Activated naive CD4-positive, alpha-beta T cell (primary cell): ENCODE data around the gene CYP4A22.
"Not testable (repeated sequence)": the region's sequence is repeated elsewhere in the genome, so short reads cannot be mapped to it uniquely, and the experiment has no call there.

Source experiments
- DNase-seq, 4 experiments: peaks; one replicate each; lab custom pipeline; 2025; lab: John Stamatoyannopoulos, UW

The CYP4A22 gene

DNA sequence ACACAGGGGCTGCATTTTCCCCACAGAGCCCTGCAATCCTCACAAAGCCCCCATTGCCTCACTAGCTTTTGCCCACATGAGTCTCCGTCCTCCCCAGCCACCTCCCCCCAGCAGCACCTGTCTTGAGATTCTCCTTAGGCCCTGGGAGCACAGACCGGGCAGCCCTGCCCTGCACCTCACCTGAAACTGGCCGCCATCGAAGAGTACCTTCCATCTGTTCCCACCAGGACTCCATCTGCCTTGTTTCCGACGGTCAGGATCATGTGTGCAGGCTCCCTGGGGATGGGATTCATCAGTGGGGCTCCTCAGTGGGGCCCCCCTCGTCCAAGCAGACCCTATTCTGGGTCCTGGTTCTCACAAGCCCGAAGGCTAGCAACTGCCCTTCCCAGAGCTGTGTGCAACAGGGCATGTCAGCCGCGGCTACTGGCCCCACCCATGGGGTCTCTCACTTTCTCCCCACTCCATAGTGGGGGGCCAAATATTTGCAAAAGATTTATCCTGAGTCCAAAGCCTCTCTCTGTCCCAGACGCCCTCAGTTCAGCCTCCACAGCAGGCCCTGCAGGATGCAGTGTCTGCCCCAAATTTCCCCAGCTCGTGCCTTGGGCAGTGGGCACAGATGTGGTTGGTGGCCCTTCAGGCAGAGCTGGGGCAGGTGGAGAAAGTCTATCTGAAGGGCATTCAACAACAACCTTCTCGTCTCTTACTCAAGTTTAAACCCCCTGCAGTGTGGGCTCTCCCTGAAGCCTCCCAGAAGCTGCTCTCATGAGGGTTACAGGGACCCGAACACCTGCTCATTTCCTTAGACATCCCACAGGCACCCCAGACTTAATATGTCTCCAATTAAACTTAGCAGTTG is 47.8 kb downstream of the CYP4A22 start:
- no peak for DNase-seq

DNA sequence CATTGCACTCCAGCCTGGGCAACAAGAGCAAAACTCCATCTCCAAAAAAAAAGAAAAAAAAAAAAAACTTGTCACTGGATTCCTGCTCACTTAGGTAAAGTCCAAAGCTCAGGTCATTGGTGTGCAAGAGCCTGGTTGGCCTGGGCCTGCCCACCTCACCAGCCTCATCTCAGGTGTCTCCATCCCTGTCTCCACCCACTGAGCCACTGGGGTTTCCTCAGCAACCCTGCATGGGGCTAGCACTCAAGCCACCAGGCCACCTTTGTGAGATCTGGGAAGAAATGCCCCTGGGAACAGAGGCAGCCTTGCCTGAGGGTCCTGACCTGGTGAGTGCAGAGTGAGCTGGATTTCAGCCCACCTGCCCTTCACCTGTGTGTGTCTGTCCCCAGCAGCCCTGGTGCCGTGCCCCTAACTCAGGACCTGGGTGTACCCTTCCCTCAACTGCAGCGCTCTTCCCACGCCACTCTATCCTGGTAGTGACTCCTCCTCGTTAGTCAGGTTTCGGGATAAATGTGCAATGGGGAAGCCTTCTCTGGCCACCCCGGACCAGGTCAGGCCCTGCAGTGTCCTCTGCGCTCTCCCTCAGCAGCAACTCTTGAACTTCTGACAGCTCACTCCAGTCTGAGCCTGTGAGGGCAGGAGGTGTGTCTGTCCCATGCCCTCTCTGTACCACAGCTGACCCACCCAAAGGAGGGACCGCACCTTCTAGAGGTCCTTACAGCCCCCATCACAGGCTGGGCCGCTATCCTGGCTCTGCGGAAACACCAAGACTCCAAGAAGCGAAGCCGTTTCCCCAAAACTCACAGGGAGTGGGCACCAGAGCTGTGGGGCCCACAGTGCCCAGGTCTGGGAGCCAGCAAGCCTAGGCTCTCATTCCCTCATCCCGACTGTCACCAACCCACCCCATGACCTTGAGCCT is 49.3 kb downstream of the CYP4A22 start:
- DNase-seq, result no peak

DNA sequence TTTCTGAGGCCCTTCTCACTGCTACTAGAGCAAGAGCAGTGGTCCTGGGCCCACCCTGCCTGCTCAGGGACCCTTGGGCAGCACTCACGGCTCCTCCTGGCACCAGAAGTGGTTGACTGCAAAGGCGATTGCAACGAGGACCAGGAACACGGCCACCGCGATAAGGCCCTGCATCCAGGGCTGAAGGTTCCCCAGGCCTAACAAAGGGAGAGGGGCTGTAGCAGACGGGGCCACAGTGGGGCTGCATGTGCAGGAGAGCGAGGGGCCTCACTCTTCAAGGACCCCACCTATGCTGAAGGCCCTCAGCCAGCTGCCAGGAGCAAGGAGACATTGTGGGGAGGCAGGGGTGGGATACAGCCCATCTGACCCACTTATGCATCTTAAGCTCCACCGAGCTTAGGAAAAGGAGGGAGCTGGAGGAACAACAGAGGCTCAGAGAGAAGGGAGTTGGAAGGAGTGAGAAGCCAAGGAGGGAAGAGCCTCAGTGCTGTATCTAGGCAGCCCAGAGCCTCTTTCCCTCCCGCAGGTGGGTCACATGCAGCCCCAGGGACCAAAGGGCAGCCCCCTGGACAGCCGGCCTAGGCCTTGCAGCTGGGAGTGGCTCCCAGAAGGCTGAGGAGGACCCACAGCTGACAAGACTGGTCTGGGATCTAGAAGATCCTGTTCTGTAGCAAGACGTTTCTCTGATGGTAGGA is 50.1 kb downstream of the CYP4A22 start:
- DNase-seq, result no peak

DNA sequence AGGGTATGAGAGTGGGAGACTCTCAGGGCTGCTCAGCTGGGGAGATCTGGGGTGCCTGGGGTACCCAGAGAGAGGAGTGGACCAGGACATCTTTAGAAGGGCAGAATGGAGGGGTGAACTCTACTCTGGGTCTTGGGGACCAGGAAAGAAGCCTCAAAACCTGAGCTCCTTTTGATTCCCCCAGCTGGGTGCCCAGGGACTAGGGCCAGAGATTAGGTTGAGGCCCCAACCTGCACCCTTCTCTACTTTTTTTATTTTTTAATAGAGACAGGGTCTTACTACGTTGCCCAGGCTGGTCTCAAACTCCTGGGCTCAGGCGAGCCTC is 50.6 kb downstream of the CYP4A22 start:
- DNase-seq, result no peak

DNA sequence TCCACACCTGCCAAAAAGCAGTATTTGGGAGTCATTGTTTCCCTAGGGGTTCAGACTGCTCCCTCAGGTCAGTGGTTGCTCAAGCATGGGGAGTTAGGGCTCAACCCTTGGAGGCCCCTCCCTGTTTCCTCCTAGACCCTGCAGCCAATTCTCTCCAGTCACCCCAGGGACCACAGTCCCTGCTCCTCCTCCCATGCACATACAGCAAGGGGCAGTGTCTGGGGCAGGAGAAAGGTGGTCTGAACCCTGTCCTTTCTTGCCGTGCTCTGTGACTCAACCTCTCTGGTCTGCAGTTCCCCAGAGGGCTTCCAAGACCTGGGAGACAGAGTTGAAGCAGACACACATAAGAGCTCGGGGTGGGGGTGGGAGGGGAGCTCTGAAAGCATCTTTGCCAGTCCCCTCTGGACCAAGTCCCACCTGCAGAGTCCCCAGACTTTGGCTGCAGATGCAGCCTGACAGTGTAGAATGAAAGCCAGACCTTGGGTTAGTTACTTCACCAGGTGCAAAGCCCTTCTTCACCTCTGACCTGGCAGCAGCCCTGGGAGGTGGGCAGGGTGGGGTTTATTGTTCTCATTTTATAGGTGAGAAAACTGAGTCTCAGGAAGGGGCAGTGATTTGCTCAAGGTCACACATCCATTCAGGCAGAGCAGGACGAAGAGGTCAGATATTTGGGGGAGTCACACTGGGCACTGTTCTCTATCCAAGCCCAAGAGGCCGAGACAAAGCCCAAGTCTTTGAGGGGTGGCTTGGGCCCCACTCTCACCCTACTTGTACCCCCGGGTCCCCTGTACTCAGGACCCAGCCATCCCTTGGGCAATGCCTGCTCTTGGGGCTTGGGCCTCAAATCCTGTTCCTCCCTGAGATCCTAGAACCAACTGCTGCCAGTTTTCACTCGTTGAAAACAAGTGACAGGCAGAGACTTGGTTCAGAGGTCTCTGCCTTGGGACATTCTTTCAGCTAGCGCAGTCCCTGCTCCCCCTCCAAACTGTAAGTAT is 51.8 kb downstream of the CYP4A22 start:
- no peak for DNase-seq

DNA sequence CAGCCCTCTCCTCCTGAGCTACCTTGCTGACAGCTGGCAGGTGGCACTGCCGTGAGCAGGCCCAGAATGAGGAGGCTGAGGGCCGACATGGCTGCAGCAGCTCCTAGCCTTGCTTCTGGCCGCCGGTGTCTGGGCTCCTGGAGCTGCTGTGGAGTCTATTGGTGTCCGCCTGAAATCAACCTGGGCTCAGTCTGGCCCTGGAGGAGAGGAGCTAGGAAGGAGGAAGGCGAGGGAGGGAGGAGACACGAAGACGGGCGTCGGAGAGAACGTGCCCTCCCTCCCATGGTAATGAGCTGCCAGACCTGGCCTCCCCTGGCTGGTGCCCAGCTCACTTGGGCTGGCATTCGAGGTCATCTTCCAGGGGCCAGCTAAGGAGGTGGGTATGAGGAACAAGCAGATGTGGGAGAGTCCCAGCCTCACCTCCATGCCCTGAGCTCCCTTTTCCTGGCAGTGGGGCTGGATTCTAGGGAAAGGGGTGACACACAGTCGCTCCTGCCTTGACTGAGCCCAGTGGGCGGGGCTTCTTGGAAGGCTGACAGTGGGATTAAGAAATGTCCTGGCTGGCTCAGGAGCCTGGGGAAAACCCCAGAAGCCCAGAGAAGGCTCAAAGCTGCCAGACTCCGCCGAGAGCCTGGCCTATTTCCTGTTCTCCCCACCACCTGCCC is 52.7 kb downstream of the CYP4A22 start, which contains the start of gene PDZK1IP1:
Gene PDZK1IP1 (minus strand): TSS at position 193 of the 665 bp plus-strand sequence. CDS start 104 bp downstream, at position 89.
- no peak for DNase-seq

DNA sequence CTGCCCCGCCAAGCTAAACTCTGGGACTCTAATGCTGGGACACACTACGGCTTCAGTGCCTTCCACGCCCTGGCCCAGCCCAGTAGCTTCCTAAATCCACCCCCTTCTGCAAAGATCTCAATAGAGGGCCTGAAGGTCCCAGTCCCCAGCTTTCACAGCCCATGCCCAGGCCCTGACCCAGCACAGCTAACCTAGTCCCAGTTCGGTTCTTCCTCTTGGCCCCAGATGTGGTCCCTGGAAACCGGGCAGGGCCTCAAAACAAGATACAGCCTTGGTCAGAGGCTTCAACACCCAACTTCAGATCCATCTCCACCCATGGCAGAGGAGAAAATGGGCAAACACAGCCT is 53.2 kb downstream of the CYP4A22 start:
- DNase-seq, result no peak

DNA sequence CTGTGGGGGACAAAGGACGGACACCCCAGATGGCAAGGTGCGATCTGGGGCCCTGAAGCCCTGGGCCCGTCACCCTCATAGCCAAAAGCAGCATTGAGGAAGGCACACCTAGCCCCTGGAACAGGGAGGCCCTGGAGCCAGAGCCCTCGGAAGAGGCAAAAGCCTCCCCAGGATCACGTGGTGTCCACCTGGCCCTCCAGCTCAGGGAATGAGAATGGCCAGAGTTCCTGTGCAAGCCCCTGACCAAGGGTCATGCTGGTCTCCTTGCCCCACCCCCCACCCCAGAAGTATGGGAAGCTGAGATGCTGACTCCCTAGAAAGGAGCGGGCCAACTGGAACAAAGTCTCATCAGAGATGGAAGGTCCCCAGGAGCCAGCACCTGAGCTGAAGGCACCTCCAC is 53.6 kb downstream of the CYP4A22 start:
- DNase-seq, result no peak

DNA sequence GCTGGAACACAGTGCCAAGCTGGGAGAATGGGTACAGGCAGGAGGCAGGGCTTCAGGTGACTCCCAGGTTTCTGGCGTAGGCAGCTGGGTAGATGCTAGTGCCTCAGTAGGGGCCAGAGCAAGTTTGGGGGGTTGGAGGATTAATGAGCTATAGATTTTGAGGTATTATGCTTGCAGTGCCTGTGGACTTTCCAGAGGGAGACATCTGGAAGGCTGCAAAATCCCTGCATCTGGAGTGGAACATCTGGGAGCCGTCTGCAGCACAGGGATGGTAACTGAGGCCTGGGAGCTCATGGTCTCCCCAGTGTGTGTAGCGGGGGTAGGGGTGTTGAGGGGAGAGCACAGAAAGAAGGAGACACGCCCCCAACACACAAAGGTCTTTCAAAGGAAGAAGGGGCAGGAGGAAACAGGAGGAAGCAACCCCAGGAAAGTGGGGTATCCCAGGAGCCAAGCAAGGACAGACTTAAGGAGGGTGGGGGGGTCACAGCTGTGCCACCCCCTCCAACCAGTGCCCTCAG is 54.8 kb downstream of the CYP4A22 start:
- DNase-seq, result no peak

DNA sequence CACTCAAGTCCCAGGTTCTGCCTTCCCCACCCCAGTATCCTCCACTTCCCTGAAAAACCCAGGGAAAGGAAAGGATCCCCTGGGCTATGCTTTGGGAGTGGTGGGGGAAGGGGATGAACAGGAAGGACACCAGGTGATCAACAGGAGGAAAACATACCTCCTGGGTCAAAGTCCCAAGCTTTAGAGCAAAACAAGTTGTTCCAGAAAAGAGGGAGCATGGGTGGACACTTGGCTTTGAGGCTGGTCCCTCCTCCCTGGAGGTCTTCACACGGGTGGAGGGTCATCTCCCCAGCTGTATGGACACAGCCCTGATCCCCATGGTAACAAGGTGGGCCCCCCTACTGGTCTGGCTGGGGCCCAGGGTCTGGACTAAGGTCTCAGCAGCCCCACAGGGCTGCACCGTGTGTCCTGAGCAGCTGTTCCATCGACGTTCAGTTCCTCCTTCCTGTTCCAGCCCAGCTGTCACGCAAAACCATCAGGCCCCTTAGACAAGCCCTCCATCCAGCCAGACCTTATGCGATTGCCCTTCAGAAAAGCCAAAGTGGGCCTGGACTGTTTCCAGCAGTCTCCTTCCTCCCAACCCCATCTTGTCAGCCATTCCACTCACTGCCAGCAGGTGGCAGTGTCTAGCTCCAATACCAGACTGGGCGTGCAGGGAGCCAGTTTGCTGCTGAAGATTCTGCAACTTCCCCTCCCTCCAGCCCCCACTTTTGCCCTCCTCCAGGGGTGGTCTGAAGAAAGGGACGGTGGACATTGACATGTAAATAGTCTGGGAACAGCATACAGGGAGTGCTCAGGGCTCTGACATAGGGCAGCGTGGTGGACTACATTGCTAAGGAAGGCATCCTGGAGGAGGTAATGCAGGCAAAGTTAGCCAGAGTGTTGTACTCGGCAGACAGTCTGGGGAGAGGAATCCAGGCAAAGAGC is 55.5 kb downstream of the CYP4A22 start:
- DNase-seq, result peak; percentile 9 to 56 (median 40)

DNA sequence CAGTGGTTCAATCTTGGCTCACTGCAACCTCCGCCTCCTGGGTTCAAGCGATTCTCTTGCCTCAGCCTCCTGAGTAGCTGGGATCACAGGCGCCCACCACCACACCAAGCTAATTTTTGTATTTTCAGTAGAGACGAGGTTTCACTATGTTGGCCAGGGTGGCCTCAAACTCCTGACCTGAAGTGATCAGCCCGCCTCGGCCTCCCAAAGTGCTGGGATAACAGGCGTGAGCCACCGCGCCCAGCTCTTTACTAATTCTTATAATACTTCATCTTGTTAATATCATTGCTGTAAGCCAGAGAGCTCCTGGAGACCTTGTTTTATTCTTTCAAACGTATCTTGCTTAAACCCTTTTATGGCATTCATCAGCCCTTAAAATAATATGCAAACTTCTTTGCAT is 56.3 kb downstream of the CYP4A22 start:
- DNase-seq, result not testable (repeated sequence)

DNA sequence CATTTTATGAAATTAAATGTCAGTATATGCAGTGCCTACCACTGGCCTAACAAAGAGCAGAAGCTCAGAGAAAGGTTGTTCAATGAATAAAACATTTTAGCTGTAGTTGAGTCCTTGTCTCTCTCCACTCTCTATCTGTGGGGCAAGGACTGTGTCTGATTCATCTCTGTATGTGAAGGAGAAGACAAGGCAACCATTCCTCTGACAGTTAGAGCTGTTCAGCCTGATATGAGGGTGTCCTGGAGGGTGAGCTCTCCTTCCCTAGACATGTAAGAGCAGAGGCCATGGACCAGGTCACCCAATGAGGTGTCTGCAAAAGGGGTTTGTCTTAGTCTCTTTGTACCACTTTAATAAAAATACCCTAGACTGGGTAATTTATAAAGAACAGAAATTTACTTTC is 57.1 kb downstream of the CYP4A22 start:
- DNase-seq, result no peak

DNA sequence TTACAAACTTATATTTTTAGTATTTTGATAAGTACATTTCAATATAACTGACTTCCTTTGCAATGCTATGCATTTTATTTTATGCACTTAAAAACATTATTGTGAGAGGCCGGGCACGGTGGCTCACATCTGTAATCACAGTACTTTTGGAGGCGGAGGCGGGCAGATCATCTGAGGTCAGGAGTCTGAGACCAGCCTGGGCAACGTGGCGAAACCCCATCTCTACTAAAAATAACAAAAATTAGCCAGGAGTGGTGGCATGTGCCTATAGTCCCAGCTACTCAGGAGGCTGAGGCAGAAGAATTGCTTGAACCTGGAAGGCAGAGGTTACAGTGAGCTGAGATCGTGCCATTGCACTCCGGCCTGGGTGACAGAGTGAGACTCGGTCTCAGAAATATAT is 58.7 kb downstream of the CYP4A22 start:
- not testable (repeated sequence) for DNase-seq

DNA sequence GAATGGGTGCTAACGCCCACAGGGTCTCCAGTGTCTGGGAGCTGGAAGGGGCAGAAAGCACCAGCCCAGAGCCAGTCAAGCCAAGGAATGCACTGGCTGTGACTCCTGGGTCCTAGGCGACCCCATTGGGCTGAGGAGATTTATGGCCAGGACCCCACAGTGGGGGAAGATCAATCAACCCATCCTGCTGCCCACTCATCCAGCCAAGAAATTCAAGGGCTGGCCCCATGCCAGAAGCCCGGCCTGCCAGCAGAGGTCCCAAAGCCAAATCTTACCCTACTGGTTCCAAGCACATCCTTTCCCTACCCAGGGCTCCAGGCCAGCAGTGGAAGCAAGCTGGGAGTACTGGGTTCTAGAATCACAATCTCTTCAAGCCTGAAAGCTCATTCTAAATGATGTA is 59.4 kb downstream of the CYP4A22 start:
- DNase-seq, result no peak

DNA sequence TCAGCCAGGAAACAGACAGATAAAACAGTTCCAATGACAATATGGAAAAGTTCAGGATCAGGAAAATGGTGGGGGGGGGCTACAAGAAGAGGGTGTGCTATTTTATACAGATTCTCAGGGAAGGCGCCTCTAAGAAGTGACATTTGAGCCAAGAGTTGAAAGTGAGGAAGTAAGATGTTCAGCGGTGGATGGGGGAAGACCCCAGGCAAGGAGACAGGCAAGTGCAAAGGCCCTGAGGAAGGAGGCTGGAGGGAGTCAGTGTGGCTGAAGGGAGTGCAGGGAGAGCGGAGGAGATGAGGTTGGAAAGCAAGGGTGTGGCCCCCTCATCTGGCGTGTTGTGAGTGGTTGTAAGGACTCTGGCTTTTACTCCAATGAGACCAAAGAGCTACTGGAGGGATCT is 61.0 kb downstream of the CYP4A22 start:
- DNase-seq, result no peak
